NCI-H1092 treated with DMSO at 0.1 percent for 48 hours (cell line): ENCODE results near the gene TRIP13.
"Not testable (repeated sequence)": the region's sequence is repeated elsewhere in the genome, so short reads cannot be mapped to it uniquely, and the experiment has no call there.

Experiments
- DNase-seq: peaks from one replicate; lab custom pipeline; 2025; lab: John Stamatoyannopoulos, UW

TRIP13 gene

DNA sequence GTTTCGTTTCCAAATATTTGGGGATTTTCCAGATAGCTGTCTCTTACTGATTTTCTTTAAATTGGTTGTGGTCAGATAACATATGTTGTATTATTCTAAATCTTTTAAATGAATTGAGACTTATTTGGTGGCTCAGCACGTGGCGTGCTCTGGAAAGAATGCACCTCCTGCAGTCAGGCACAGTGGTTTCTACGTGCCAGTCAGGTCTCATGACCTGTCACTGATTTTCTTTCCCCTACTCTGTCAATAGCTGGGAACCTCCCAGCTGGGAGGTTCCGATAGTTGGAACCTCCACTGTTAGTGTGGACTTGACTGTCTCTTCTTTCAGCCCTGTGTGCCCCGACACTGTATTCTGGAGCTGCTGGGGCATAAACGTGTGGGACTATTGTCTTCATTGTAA, 27.6 kb downstream of the TRIP13 start:
- DNase-seq: no peak

DNA sequence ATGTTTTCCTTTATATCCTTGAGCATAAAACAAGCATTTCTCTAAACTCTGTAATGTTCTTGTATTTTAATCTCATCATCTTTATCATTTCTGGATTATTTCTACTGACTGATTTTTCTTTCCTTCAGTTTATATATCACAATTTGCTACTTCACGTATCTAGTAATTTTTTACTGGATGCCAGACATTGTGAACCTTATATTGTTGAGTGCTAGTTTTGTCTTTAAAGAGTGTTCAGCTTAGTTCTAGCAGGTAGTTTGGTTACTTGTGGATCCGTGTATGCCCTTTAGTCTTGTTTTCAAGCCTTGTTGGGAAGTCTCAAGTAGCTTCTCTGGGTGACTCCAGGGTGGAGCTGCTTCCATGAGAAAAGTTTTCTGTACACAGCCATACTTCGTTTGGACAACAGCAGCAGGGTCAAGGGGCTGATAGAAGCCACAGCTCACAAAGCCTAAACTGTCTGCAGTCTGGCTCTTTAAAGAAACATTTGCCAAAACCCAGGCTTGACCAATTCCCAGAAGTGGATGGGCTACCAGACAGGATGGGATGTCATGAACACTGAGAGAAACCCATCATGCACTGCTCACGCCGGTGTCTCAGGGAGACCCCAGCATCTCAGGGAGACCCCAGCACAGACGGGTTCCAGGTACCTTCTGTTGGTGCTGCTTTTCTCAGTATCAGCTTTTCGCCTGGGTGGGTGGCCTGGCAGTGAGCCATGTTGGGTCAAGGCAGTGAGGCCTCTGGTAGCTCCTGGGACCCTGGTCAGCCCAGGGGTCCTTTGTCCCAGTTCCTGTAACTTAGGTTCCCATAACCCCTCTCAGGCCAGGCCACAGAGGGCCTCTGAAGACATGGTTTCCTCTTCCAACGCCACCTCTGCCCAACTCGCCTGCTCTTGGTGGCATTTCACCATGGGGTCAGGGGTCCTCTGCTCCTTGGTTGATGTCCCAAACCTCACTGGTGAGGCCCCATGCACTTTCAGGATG, 29.1 kb downstream of the TRIP13 start:
- no peak for DNase-seq

DNA sequence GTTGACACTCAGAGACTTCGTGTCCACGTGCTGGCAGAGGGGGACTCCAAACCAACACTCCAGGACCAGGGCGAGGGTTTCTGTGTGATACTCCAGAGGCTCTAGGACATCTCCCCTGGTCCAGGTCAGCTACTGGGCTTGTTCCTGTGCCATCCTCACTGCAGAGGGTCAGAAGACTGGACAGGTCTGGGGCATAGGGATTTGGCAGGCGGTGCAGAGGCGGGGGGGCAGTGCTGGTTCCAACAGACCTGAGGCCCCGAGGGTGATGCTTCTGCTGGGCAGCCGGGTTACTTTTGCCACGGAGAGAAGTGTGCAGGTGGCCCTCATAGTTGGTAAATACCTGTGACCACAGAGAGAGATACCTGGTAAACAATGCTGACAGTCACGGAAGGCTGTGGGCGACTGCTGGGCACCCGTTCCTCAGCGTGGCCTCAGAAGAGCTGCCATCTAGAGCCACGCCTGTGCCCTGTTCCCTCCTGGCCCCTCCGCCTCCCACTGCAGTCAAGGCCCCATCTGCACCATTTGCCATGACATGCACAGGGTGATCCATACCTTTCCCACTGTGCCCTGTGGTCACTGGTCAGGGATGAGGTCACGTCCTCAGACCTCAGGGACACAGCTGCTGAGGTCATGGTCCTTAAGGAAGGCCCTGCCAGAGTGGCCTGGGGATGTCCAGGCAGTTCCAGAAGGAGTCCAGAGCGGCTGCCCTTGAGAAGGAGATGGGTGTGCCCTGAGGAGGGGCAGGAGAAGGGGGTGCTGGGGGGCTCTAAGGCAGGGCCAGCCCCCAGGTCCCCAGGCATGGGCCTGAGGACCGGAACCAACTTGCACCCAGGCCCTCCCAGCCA, 30.0 kb downstream of the TRIP13 start:
- no peak for DNase-seq

DNA sequence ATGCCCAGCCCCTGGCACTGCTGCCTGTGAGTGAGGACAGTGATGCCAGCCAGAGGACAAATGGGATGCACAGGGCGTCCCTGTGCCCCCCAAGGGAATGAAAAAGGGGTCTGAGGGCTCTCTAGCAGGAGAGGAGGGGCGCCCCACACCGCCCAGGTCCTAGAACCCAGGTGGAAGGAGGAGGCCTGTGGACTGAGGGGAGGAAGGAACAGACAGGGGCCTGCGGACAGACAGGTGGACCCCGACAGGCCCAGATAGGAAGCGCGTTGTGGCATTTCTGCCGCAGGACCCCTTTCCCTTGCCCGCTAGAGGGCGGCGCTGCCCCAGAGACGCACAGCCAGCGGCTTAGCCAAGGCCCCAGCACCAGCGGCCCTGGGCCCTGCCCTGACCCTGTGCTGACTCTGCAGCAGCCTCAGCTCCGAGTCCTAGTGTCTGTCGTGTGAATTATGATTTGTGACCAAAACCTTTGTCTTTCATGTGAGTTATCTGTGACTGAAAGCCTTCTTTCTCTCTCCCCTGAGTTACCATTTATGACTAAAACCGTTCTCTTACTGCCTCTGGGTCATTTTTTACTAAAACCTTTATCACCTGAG, 30.7 kb downstream of the TRIP13 start:
- peak; percentile 52 for DNase-seq

DNA sequence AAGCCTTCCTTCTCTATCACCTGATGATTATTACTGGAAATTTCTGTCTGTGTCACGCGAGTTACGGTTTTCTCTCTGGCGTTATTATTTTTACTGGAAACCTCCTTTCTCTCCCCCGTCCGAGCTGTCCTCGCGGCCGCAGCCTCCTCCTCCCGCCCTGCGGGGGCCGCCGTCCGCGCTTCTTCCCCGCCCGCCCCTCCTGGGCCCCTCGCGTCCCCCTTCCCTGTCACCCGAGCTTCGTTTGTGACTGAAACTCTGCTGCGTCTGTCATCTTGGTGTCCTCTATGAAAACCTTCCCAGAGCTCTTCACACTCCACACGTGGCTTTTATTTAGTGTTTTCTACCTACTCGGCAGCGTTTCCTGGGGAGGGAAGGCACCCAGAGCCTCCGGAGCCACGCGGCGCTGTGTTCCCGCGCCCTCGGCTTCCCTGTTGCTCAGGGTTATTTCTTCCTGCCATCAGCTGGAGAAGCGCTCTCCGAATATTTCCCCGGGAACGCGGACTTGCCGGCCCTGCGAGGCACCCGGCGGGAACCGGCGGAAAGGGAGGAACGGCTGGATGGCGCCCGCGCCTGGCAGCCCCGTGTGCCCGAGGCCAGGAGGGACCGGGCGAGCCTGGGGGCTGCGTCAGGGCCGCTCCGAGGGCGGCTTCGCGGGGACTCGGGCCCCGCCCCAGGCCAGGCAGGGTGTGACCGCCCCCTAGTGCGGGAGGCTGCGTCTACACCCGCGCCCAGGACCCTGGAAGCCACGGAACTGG, 33.9 kb downstream of the TRIP13 start:
- peak; percentile 66 for DNase-seq

DNA sequence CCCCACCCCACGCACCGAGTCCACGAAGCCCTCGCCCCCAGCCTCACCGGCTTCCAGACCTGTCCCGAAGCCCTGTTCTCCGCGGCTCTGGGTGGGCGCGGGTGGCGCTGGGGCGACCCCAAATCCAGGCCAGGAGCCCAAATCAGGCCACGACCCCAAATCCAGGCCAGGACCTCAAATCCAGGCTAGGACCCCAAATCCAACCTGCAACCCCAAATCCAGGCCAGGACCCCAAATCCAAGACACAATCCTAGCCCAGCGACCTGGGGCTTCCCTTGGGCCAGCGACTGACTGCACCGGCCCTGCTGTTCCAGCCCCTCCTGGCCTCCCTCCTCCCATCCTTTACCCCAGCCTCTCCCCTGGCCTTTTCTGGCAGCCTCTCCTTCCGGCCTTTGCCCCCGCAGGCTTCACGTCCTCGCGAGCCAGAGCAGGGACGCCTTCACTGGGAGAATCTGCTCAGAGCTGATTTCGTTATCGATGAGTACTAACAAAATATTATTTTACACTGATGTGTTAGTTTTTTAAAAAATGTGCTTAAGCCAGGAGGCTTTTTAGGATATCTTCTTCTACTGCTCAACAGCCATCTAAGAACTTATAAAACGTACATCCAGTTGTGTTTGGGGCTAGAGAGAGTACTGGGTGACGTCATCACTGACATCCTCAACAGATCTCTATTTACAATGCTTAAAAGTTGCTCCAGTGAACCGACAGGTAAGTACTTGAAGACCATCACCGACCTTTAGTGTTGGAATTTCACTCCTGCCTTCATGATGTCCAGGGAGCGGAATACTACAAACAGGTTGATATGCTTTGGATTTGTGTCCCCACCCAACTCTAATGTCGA, 34.7 kb downstream of the TRIP13 start:
- no peak for DNase-seq

DNA sequence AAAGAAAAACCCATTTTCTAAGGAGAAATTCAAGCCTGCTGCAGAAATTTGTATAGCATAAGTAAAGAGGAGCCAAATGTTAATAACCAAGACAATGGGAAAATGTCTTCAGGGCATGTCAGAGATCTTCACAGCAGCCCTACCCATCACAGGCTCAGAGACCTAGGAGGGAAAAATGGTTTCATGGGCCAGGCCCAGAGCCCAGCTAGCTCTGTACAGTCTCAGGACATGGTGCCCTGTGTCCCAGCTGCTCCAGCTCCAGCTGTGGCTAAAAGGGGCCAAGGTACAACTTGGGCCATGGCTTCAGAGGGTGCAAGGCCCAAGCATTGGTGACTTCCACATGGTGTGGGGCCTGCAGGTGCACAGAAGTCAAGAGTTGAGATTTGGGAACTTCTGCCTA, 36.5 kb downstream of the TRIP13 start:
- DNase-seq: not testable (repeated sequence)

DNA sequence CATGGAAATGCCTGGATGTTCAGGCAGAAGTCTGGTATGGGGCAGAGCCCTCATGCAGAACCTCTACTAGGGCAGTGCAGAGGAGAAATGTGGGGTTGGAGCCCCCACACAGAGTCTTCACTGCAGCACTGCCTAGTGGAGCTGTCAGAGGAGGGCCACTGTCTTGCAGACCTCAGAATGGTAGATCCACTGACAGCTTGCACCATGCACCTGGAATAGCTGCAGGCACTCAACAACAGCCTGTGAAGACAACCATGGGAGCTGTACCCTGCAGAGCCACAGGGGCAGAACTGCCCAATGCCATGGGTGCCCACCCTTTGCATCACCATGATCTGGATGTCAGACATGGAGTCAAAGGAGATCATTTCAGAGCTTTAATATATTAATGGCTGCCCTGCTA, 36.9 kb downstream of the TRIP13 start:
- DNase-seq: no peak

DNA sequence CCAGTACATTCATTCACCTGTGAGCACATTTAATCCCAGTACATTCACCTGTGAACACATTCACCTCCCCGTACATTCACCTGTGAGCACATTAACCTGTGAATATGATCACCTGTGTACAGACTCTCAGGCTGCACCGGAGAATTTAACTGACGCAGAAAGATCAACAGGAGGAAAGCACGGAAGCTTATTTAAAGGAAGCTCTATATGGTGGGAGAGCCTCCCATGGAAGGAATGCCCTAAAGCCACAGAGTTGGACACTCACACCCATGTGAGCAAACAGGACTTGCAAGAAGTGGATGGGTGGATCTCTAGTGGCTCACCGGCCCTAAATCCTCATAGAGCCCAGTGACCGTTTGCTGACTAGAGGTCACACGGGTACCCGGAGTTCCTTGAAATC, 38.2 kb downstream of the TRIP13 start:
- DNase-seq: no peak

DNA sequence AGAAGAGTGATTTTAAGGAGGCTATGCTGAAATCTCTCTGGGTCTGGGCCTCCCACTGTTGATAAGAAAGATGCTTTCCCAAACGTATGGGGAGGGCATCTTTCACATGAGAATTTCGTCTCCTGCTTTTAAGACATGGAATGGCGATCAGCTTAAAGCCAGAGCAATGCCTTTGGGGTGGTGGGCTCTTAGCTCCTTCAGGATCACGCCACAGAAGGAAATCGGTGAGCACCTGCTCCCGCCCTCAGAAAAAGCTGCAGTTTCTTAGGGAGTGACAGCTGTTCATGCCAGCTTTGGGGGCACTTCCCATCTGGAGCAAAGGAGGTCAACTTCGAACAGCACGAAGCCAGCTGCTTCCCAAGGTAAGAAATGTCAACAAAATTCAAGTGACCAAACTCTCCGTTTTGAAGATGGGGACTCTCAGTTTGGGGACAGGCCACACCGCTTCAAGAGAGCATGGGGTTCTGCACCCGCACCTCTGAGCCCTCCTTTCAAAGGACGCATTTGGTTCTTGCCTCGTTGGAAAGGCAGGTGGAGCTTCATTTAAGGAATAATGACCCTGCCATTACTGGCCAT, 39.0 kb downstream of the TRIP13 start:
- DNase-seq: no peak

DNA sequence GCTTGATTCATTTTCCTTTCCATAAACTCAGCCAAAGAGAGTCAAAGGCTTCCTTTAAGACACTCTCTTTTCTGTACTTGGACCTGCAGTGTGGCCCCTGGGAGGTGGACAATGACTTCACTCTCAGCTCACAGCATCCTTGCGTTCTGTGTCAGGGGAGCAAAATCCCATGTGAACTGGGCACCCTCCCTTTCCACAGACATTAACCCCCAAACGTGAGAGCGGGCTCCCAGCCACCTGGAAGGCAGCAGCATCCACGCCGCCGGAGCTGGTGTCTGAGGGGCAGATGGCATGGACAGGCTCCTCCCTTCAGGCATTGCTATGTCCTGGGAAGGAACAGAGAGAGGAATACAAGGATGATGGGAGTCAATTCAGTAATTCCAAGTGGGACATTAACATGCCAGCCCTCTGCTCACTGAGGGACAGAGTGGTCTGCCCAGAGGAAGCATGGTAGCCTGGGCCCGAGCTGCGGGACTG, 39.5 kb downstream of the TRIP13 start:
- DNase-seq: no peak

DNA sequence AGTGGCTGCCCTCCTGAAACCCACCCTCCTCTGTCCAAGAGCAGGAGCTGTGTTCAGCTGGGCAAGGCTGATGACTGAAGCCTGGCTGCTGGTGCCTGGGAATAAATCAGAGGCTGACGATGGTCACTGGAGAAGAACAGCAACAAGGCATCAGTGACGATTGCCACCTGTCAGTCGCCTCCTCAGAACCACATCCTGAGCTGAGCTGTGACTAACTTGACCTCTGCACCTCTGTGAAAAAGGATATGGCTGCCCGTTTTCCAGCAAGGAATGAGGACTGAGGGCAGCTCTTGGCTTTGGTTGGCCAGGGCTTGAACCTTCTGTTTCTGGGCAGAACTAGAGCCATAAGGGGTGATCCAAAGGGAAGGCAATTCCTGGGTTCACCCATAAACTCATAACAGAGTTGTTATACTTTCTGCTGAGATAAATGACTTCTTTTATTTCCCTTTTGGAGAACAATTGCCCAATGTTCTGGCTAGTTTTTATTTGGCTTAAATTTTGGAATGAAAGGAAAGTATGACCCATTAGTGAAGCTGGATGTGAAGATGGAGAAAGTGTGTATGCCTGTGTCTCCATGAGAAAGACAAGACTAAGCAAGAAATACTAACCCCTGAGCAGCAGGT, 40.1 kb downstream of the TRIP13 start:
- DNase-seq: no peak

DNA sequence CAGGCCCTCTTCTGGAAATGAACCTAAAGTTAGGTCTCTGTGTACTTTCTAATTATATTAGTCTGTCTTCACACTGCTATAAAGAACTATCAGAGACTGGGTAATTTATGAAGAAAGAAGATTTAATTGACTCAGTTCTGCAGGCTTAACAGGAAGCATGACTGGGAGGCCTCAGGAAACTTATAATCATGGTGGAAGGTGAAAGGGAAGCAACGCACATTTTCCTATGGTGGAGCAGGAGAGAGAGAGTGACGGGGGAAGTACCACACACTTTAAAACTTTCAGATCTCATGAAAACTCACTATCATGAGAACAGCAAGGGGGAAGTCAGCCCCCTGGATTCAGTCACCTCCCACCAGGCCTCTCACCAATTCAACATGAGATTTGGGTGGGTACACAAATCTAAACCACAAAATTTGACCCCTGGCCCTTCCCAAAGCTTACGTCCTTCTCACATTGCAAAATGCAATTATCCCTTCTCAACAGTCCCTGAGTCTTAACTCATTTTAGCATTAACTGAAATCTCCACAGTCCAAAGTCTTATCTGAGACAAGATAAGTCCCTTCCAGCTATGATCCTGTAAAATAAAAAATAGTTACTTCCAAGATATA, 40.7 kb downstream of the TRIP13 start:
- no peak for DNase-seq

DNA sequence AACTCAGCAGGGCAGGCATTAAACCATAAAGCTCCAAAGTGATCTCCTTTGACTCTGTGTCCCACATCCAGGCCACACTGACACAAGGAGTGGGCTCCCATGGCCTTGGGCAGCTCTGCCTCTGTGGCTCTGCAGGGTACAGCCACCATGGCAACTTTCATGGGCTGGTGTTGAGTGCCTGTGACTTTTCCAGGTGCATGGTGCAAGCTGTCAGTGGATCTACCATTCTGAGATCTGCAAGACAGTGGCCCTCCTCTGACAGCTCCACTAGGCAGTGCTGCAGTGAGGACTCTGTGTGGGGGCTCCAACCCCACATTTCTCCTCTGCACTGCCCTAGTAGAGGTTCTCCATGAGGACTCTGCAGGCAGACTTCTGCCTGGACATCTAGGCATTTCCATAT, 41.3 kb downstream of the TRIP13 start:
- DNase-seq: not testable (repeated sequence)

DNA sequence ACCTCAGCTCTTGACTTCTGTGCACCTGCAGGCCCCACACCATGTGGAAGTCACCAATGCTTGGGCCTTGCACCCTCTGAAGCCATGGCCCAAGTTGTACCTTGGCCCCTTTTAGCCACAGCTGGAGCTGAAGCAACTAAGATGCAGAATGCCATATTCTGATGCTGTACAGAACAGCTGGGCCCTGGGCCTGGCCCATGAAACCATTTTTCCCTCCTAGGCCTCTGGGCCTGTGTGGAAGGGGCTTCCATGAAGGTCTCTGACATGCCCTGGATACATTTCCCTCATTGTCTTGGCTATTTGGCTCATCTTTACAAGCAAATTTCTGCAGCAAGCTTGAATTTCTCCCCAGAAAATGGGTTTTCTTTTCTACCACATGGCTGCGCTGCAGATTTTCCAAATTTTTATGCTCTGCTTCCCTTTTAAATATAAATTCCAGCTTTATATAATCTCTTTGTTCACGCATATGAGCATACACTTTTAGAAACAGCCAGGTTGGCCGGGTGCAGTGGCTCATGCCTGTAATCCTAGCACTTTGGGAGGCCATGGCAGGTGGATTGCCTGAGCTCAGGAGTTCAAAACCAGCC, 41.8 kb downstream of the TRIP13 start:
- not testable (repeated sequence) for DNase-seq

DNA sequence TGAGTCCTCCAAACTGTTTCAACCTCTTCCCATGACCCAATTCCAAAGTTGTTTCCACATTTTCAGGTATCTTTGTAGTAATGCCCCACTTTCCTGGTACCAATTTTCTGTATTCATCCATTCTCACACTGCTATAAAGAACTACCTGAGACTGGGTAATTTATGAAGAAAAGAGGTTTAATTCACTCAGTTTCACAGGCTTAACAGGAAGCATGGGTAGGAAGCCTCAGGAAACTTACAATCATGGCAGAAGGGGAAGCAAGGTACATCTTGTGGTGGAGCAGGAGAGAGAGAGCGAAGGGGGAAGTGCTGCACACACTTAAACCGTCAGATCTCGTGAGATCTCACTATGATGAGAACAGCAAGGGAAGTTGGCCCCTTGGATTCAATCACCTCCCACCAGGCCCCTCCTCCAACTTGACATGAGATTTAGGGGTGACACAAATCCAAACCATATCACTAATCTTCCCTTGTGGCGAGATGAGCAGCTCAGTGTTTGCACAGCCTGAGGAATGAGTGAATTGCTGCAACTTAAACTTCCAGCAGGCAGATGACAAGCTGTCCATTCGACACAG, 42.9 kb downstream of the TRIP13 start:
- no peak for DNase-seq

DNA sequence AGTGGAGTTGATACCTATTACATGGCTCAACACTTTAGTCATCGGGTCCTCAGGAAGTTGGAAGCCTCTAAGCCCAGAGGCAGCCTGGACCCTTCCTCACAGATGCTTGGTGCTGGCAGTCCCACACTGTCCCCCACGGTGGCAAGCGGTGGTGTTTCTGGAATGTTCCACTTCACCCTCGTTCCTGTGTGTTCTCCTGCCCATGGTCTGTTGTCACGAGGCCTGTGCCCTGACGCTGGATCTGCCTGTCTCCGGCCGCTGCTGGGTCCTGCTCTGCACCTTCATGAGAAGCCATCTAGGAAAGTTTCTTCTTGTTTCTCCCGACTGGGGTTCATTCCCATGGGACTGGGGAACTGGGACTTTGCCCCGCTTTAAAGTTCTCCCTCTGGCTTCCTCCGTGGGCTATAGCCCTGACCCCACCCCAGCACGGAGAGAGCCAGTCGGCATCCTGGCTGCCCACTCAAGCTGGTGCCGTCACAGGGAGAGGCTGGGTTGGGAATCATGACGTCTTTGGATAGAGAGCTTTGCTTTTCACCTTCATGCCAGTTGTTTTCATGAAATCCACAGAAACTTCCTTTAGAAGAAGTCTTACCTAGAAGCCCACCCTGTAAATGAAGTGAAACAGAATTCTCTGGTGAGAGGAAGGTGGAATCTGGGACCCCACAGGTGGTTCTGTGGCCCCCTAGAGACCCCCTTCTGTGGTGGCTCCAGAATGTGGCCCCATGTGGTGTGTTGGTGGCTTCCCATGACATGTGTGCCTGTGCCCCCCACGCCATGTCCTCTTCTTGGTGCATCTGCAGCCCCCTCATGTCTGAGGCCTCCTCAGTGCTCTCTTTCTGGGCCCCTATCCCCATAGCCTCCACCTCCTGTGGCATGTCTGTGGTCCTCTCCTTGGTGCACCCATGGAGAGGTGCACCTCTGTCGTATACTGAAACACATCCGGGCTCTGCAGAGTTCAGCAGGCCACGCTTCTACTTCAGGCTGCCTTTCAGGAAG, 43.8 kb downstream of the TRIP13 start:
- DNase-seq: no peak
